CD4-positive, alpha-beta T cell treated with Interferon alpha-2 for 1 hour (primary cell): ENCODE data around the gene ZBTB8OS.

Source experiments
- DNase-seq, 2 donors: peaks; one replicate each; pipeline ENCODE4 v3.0.0-alpha.2; 2020 to 2022

The ZBTB8OS gene

DNA sequence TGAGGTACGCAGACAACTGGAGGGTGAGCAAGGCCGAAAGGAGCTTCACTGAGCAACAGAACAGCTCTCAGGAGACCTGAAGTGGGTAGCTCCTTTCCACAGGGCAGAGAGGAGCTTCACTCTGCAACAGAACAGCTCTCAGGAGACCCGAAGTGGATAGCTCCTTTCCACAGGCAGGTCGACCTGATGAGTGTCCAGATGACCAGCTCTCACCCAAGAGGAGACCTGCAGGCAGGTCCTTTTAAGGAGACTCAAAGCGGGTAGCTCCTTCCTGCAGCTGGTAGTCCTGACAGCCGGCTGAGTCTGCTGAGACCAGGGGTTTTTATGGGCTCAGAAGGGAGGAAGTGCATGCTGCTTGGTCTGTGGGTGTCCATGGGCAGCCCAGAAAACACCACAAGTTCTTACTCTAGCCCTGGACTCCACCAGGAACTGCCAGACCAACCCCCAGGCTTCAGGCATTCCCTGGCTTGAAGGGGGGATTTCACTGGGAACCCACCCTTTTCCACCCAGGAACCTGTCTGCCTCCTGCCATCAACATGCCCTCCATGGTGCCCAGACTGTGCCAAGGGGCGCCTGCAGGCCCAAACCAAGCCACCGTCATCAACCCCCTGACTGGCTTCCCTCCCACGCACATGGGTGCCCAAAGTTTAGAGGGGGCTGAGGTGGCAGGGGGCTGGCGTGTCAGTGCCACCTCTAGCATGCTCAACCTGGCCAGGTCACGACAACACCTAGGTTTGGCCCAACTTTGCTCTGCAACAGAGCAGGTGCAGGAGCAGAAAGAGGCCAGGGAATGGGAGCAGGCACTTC, 43.6 kb downstream of the ZBTB8OS start:
- no peak for DNase-seq

DNA sequence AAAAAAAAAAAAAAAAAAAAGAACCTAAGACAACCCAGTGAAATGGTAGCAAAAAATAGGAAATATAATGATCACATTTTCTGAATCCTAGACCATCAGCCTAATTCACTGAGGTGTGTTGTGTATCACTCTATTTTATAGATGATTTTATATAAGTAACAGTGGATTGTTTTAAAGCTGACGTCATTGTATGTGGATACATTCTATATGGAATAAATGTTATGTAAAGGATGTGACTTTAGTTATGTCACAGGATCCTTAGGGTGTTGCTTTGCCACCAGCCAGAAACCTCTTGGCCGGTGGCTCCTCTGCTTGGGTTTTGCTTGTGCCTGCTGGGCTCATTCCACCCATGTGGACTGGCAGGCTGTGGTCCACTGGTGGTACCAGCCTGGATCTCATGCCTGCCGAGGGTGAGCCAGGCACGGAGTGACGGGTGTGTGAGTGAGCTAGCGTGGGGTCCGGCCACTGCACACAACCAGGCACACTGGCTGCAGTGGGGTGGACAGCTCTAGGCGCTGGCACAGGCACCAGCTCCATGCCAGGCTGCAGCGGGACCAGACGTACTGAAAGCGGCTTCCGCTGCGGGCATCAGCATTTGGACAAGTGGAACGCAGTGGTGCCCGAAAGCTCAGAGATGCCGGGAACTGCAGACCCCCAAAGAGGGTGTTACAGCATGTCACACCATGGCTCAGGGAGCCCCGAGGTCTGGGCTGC, 44.5 kb downstream of the ZBTB8OS start:
- no peak for DNase-seq

DNA sequence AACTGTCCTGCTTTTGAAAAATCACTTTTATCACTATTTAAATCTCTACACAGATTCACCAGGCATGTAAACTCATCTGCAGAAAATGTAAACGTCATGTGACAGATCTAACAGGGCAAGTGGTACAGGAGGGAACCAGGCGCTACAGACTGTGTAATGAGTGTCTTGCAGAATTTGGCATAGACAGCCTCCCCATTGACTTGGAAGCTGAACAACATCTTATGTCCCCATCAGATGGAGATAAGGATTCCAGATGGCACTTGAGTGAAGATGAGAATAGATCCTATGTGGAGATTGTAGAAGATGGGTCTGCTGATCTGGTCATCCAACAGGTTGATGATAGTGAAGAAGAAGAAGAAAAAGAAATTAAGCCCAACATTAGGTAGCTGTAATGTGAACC, 50.3 kb downstream of the ZBTB8OS start:
- no peak for DNase-seq

DNA sequence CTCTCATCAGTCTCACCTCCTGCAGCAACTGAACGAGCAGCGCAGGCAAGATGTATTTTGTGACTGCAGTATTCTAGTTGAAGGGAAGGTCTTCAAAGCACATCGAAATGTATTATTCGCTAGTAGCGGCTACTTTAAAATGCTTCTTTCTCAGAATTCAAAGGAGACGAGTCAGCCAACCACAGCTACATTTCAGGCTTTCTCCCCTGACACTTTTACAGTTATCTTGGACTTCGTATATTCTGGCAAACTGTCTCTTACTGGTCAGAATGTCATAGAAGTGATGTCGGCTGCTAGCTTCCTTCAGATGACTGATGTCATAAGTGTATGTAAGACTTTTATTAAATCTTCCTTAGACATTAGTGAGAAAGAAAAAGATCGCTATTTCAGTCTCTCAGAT, 57.4 kb downstream of the ZBTB8OS start:
- DNase-seq, result no peak

DNA sequence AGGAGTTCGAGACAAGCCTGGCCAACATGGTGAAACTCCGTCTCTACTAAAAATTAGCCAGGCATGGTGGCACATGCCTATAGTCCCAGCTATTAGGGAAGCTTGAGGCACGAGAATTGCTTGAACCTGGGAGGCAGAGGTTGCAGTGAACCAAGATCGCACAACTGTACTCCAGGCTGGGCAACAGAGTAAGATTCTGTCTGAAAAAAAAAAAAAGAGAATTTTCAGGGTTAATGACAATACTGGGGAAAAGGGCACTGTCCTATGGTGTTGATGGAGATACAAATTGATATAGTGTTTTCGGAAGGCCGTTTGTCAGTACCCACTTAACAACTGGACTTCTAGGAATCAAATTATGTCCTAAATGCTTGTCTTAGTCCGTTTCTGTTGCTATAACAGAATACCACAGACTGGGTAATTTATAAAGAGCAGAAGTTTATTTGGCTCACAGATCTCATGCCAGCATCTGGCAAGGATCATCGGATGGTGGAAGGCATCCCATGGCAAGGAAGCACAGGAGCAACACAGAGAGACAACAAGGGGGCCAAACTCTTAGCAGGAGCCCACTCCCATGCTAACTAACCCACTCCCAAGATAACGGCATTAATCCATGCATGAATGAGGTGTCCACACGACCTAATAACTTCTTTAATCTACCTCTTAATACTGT, 69.9 kb downstream of the ZBTB8OS start:
- no peak for DNase-seq
